ENCODE measurements around the gene TNNI3.

The TNNI3 gene

GRCh38 chr19:55189403-55189835, 31.9 kb upstream of the TNNI3 start:
- H3K4me1 ChIP-seq (ENCODE audit: low read length) = no peaks in the 10 kb centered on the region
- H3K9ac ChIP-seq (ENCODE audit: low read length) = no peak overlapping the region
- no peak overlapping the region for H2AFZ ChIP-seq (ENCODE audit: low read depth, low read length)
- H3K79me2 ChIP-seq (ENCODE audit: low read length) = no peaks in the 10 kb centered on the region
- no peak overlapping the region for H3K27ac ChIP-seq (ENCODE audit: low read length)
- no peak overlapping the region for H3K4me3 ChIP-seq (ENCODE audit: low read length)
- TF ChIP-seq EZH2phosphoT487 (IDR thresholded peaks at IDR 0.05; ENCODE audit: low read depth) (no peak), CTCF (IDR thresholded peaks at IDR 0.05; ENCODE audit: low read depth, low read length) (no peak)
- H3K27me3 ChIP-seq (ENCODE audit: low read depth, low read length) = peaks cover 6% of the 10 kb centered on the region; the same call in 1 of the 2 replicates
- no peaks in the 10 kb centered on the region for H4K20me1 ChIP-seq (ENCODE audit: insufficient read depth, low read length)
- no peaks in the 10 kb centered on the region for H3K36me3 ChIP-seq (replicated peaks; ENCODE audit: low read depth, low read length)
- no peaks in the 10 kb centered on the region for H3K9me3 ChIP-seq (ENCODE audit: insufficient read depth, low read length)
- H3K4me2 ChIP-seq (ENCODE audit: low read length) = no peak overlapping the region

GRCh38 chr19:55188625-55189024, 31.1 kb upstream of the TNNI3 start:
- Histone ChIP-seq H4K20me1 (ENCODE audit: insufficient read depth, low read length) (no peaks in the 10 kb centered on the region), H3K9ac (ENCODE audit: low read length) (no peak overlapping the region), H3K79me2 (ENCODE audit: low read length) (no peaks in the 10 kb centered on the region), H3K4me3 (ENCODE audit: low read length) (no peak overlapping the region), H3K9me3 (ENCODE audit: insufficient read depth, low read length) (no peaks in the 10 kb centered on the region), H3K27me3 (ENCODE audit: low read depth, low read length) (peaks cover 4% of the 10 kb centered on the region; the same call in 1 of the 2 replicates), H2AFZ (ENCODE audit: low read depth, low read length) (no peak overlapping the region), H3K4me1 (ENCODE audit: low read length) (no peaks in the 10 kb centered on the region), H3K36me3 (replicated peaks; ENCODE audit: low read depth, low read length) (no peaks in the 10 kb centered on the region), H3K4me2 (ENCODE audit: low read length) (no peak overlapping the region), H3K27ac (ENCODE audit: low read length) (no peak overlapping the region)
- TF ChIP-seq CTCF (IDR thresholded peaks at IDR 0.05; ENCODE audit: low read depth, low read length) = no peak
- no peak for TF ChIP-seq EZH2phosphoT487 (IDR thresholded peaks at IDR 0.05; ENCODE audit: low read depth)

- Histone ChIP-seq H3K9me3 (ENCODE audit: insufficient read depth, low read length) (no peaks in the 10 kb centered on the region), H3K27me3 (ENCODE audit: low read depth, low read length) (peaks cover 7% of the 10 kb centered on the region; the same call in 1 of the 2 replicates), H3K4me1 (ENCODE audit: low read length) (no peaks in the 10 kb centered on the region), H3K9ac (ENCODE audit: low read length) (no peak overlapping the region), H4K20me1 (ENCODE audit: insufficient read depth, low read length) (no peaks in the 10 kb centered on the region), H3K27ac (ENCODE audit: low read length) (no peak overlapping the region), H3K36me3 (replicated peaks; ENCODE audit: low read depth, low read length) (no peaks in the 10 kb centered on the region), H3K79me2 (ENCODE audit: low read length) (no peaks in the 10 kb centered on the region), H3K4me2 (ENCODE audit: low read length) (no peak overlapping the region), H2AFZ (ENCODE audit: low read depth, low read length) (no peak overlapping the region), H3K4me3 (ENCODE audit: low read length) (no peak overlapping the region)
- TF ChIP-seq CTCF (IDR thresholded peaks at IDR 0.05; ENCODE audit: low read depth, low read length) (no peak), EZH2phosphoT487 (IDR thresholded peaks at IDR 0.05; ENCODE audit: low read depth) (no peak)
Measured at GRCh38 chr19:55186080-55186479, 28.5 kb upstream of the TNNI3 start.

- no peak overlapping the region for H3K4me3 ChIP-seq (ENCODE audit: low read length)
- no peaks in the 10 kb centered on the region for H3K79me2 ChIP-seq (ENCODE audit: low read length)
Measured at GRCh38 chr19:55181740-55182139, 24.2 kb upstream of the TNNI3 start.

More at GRCh38 chr19:55181740-55182139, 24.2 kb upstream of the TNNI3 start:
- Histone ChIP-seq H3K27ac (ENCODE audit: low read length) (no peak overlapping the region), H3K36me3 (replicated peaks; ENCODE audit: low read depth, low read length) (no peaks in the 10 kb centered on the region), H4K20me1 (ENCODE audit: insufficient read depth, low read length) (no peaks in the 10 kb centered on the region), H3K9ac (ENCODE audit: low read length) (no peak overlapping the region), H3K27me3 (ENCODE audit: low read depth, low read length) (peaks cover 7% of the 10 kb centered on the region; the same call in 1 of the 2 replicates), H3K9me3 (ENCODE audit: insufficient read depth, low read length) (no peaks in the 10 kb centered on the region), H3K4me2 (ENCODE audit: low read length) (no peak overlapping the region), H3K4me1 (ENCODE audit: low read length) (no peaks in the 10 kb centered on the region), H2AFZ (ENCODE audit: low read depth, low read length) (no peak overlapping the region)
- no peak for TF ChIP-seq EZH2phosphoT487 (IDR thresholded peaks at IDR 0.05; ENCODE audit: low read depth)
- no peak for TF ChIP-seq CTCF (IDR thresholded peaks at IDR 0.05; ENCODE audit: low read depth, low read length)

Measured in OCI-LY3 (cell line).